Heart left ventricle (tissue), 13 donors: ENCODE data around the gene MGAT5.

ENCODE experiments used
- POLR2A ChIP-seq, 2 donors: fragments of 450-650 bp; IDR thresholded peaks; one replicate each; pipeline ENCODE4 v1.6.1; 2017; ENCODE audit warnings: antibody characterized with exemption in 2 of 2, mild to moderate bottlenecking in 2 of 2, moderate library complexity in 2 of 2
- TF ChIP-seq, protein P1 (sequence below), 12 donors: fragments of 200-600 bp; sonication (generic) in 4 of 12; IDR thresholded peaks; one replicate each; pipeline versions ENCODE4 v1.5.0 to v1.8.0; 2018 to 2022; ENCODE audit warnings: antibody characterized with exemption in 12 of 12, mild to moderate bottlenecking in 5 of 12
- donor health status: ischemic (EF 13 %, LVEDD 7.1; RV severe dilation, severe dysfunction).
- donor health status: DM: no; HTN: yes; CAD: no.
- donor health status: DM: no; HTN: no; CAD: no.
- donor health status: ischemic (EF 25% LVEDD 6.9; RV normal size, moderate dysfunction).
- donor health status: ischemic (EF 25% LVEDD 5.7; RV mildly dilated, moderate dysfunction).
- donor health status: ischemic (EF 35%, LVEDD 5.7; RV mildly dilated, moderate dysfunction).
- donor health status: nonischemic (EF 11% LVEDD 7.7; RV severe dilation, severe dysfunction).
- donor health status: DM: yes; HTN: yes; CAD: no.
- donor health status: PGD.
- donor health status: ischemic (EF 29% LVEDD 5.4; RV normal size, mild dysfunction).
- donor health status: nonischemic (EF 23%, LVEDD 6.1; RV moderate dilation, normal function).

DNA sequence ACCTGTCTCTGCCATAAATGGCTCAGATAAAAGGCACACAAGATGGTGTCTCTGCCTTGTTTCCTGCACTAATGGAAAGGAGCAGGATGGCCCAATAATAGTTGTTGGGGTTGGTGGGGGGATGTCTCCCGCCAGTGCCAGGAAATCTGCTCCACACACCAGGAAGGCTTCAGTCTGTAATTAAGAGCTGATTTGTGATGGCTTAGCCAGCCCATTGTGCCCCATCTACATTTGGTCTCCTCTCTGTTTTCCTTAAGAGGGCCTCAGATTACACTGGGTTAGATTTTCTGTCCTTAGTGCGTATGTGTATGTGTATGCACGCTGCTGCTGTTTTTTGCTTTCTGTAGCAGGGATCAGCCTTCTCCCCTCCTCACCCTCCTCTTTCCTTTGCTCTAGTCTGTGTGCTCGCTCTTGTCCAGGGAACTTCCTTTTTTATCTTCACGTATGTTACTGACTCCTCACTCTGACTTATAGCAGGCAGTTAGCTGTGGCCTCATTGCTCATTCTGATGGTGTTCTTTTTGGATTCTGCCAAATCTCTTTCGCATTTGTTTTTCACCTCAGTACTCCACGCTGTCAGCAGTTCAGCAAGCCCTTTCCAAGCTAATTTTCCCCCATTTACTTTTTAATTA lies 33.4 kb upstream of the MGAT5 start:
- TF ChIP-seq, protein P1, sequence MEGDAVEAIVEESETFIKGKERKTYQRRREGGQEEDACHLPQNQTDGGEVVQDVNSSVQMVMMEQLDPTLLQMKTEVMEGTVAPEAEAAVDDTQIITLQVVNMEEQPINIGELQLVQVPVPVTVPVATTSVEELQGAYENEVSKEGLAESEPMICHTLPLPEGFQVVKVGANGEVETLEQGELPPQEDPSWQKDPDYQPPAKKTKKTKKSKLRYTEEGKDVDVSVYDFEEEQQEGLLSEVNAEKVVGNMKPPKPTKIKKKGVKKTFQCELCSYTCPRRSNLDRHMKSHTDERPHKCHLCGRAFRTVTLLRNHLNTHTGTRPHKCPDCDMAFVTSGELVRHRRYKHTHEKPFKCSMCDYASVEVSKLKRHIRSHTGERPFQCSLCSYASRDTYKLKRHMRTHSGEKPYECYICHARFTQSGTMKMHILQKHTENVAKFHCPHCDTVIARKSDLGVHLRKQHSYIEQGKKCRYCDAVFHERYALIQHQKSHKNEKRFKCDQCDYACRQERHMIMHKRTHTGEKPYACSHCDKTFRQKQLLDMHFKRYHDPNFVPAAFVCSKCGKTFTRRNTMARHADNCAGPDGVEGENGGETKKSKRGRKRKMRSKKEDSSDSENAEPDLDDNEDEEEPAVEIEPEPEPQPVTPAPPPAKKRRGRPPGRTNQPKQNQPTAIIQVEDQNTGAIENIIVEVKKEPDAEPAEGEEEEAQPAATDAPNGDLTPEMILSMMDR (IDR thresholded peaks at IDR 0.05): no peak
- TF ChIP-seq POLR2A (IDR thresholded peaks at IDR 0.05): no peak
